Subcutaneous abdominal adipose tissue (tissue), 5 donors: Measurements from ENCODE around the gene LYST.
A peak's percentile ranks its signal among the peaks of the same experiment; 100 is the strongest.

Experiments used
- H3K27ac ChIP-seq: one replicate; pipeline ENCODE4 v1.7.0; 2013; ENCODE audit warnings: low read depth, mild to moderate bottlenecking, inconsistent platforms, low read length, moderate library complexity
- H3K27me3 ChIP-seq, 5 donors: one replicate each; pipeline ENCODE4 v1.7.0; 2013; ENCODE audit warnings: low read length in 5 of 5, inconsistent platforms in 1 of 5; ENCODE audit not compliant: control insufficient read depth in 5 of 5, insufficient read depth in 4 of 5
- H3K36me3 ChIP-seq, 5 donors: one replicate each; pipeline ENCODE4 v1.7.0; 2013; ENCODE audit warnings: low read length in 5 of 5; ENCODE audit not compliant: control insufficient read depth in 5 of 5, insufficient read depth in 5 of 5
- H3K4me1 ChIP-seq, 5 donors: one replicate each; pipeline ENCODE4 v1.7.0; 2013; ENCODE audit warnings: low read length in 5 of 5, mild to moderate bottlenecking in 3 of 5, moderate library complexity in 1 of 5; ENCODE audit not compliant: control insufficient read depth in 5 of 5, insufficient read depth in 5 of 5
- H3K4me3 ChIP-seq, 5 donors: one replicate each; pipeline ENCODE4 v1.7.0; 2013; ENCODE audit warnings: low read length in 5 of 5, low read depth in 1 of 5
- H3K9ac ChIP-seq, 5 donors: one replicate each; pipeline ENCODE4 v1.7.0; 2013; ENCODE audit warnings: low read length in 5 of 5, mild to moderate bottlenecking in 4 of 5, moderate library complexity in 3 of 5
- H3K9me3 ChIP-seq, 5 donors: one replicate each; pipeline ENCODE4 v1.7.0; 2013; ENCODE audit warnings: low read length in 5 of 5; ENCODE audit not compliant: control insufficient read depth in 5 of 5
- donor health status: healthy.
- donor health status: healthy.
- donor health status: healthy.
- donor health status: healthy.
- donor health status: healthy.

Gene LYST

GRCh38 chr1:235689356-235689755 lies 177.3 kb downstream of the LYST start:
- no peak overlapping the region for H3K9ac ChIP-seq
- H3K4me1 ChIP-seq, result no peaks in the 10 kb centered on the region
- no peak overlapping the region for H3K4me3 ChIP-seq
- no peak overlapping the region for H3K27ac ChIP-seq
- no peaks in the 10 kb centered on the region for H3K27me3 ChIP-seq
- H3K9me3 ChIP-seq, result no peaks in the 10 kb centered on the region
- H3K36me3 ChIP-seq, result peaks cover 8 to 62% (median 32%) of the 10 kb centered on the region in 5 donors

- no peak overlapping the region for H3K4me3 ChIP-seq
- H3K27ac ChIP-seq, result no peak overlapping the region
- H3K4me1 ChIP-seq, result no peaks in the 10 kb centered on the region
- H3K9ac ChIP-seq, result no peak overlapping the region
- no peaks in the 10 kb centered on the region for H3K9me3 ChIP-seq
- peaks cover 13 to 64% (median 34%) of the 10 kb centered on the region in 5 donors for H3K36me3 ChIP-seq
- H3K27me3 ChIP-seq, result no peaks in the 10 kb centered on the region
These were observed 178.6 kb downstream of the LYST start for GRCh38 chr1:235688096-235688495.

GRCh38 chr1:235683653-235684052 lies 183.1 kb downstream of the LYST start:
- H3K27ac ChIP-seq, result no peak overlapping the region
- no peak overlapping the region for H3K4me3 ChIP-seq
- no peaks in the 10 kb centered on the region for H3K27me3 ChIP-seq
- no peak overlapping the region for H3K9ac ChIP-seq
- no peaks in the 10 kb centered on the region for H3K4me1 ChIP-seq
- H3K36me3 ChIP-seq, result peaks cover 11 to 61% (median 33%) of the 10 kb centered on the region in 5 donors
- H3K9me3 ChIP-seq, result no peaks in the 10 kb centered on the region

- Histone ChIP-seq H3K27me3 (no peaks in the 10 kb centered on the region), H3K4me1 (no peaks in the 10 kb centered on the region), H3K27ac (no peak overlapping the region), H3K36me3 (peaks cover 12 to 57% (median 31%) of the 10 kb centered on the region in 5 donors), H3K4me3 (no peak overlapping the region), H3K9me3 (no peaks in the 10 kb centered on the region), H3K9ac (no peak overlapping the region)
These were observed 184.5 kb downstream of the LYST start for GRCh38 chr1:235682216-235682615.

GRCh38 chr1:235679644-235680043 lies 187.1 kb downstream of the LYST start:
- Histone ChIP-seq H3K9ac (no peak overlapping the region), H3K4me3 (no peak overlapping the region), H3K27ac (no peak overlapping the region), H3K27me3 (no peaks in the 10 kb centered on the region), H3K4me1 (no peaks in the 10 kb centered on the region), H3K36me3 (peaks cover 29 to 69% (median 47%) of the 10 kb centered on the region in 5 donors), H3K9me3 (peaks cover 0 to 4% (median 0%) of the 10 kb centered on the region in 5 donors)

- Histone ChIP-seq H3K4me3 (no peak overlapping the region), H3K36me3 (peaks cover 29 to 69% (median 48%) of the 10 kb centered on the region in 5 donors), H3K9ac (no peak overlapping the region), H3K4me1 (no peaks in the 10 kb centered on the region), H3K27ac (no peak overlapping the region), H3K9me3 (peaks cover 0 to 4% (median 0%) of the 10 kb centered on the region in 5 donors), H3K27me3 (no peaks in the 10 kb centered on the region)
These were observed 187.7 kb downstream of the LYST start for GRCh38 chr1:235679005-235679404.

GRCh38 chr1:235675152-235675890 lies 191.4 kb downstream of the LYST start:
- Histone ChIP-seq H3K9ac (no peak overlapping the region), H3K36me3 (peaks cover 43 to 78% (median 59%) of the 10 kb centered on the region in 5 donors), H3K27ac (no peak overlapping the region), H3K9me3 (peaks cover 5 to 14% (median 11%) of the 10 kb centered on the region in 5 donors), H3K27me3 (no peaks in the 10 kb centered on the region), H3K4me1 (no peaks in the 10 kb centered on the region), H3K4me3 (no peak overlapping the region)

GRCh38 chr1:235673981-235674380 lies 192.7 kb downstream of the LYST start:
- Histone ChIP-seq H3K4me3 (no peak overlapping the region), H3K4me1 (no peaks in the 10 kb centered on the region), H3K36me3 (peaks cover 48 to 85% (median 66%) of the 10 kb centered on the region in 5 donors), H3K27ac (no peak overlapping the region), H3K27me3 (no peaks in the 10 kb centered on the region), H3K9me3 (peaks cover 8 to 25% (median 21%) of the 10 kb centered on the region in 5 donors), H3K9ac (no peak overlapping the region)

GRCh38 chr1:235671992-235672391 lies 194.7 kb downstream of the LYST start:
- no peak overlapping the region for H3K27ac ChIP-seq
- no peak overlapping the region for H3K4me3 ChIP-seq
- H3K4me1 ChIP-seq, result no peaks in the 10 kb centered on the region
- no peaks in the 10 kb centered on the region for H3K27me3 ChIP-seq
- H3K9ac ChIP-seq, result no peak overlapping the region
- peaks cover 44 to 82% (median 62%) of the 10 kb centered on the region in 5 donors for H3K36me3 ChIP-seq
- H3K9me3 ChIP-seq, result peaks cover 8 to 25% (median 21%) of the 10 kb centered on the region in 5 donors

GRCh38 chr1:235670157-235670776 lies 196.4 kb downstream of the LYST start:
- Histone ChIP-seq H3K9me3 (peaks cover 8 to 23% (median 19%) of the 10 kb centered on the region in 5 donors), H3K27me3 (no peaks in the 10 kb centered on the region), H3K27ac (no peak overlapping the region), H3K4me3 (peak overlapping the region in 1 of 5 donors; percentile 41), H3K4me1 (no peaks in the 10 kb centered on the region), H3K9ac (no peak overlapping the region), H3K36me3 (peaks cover 33 to 65% (median 45%) of the 10 kb centered on the region in 5 donors)
